Nephron (organoid): ENCODE results near the gene NMNAT2.

ENCODE experiments used
- H3K27ac Mint-ChIP-seq, 3 experiments: 2 replicates each; pipeline ENCODE4 v1.8.0; 2020; ENCODE audit warnings: mixed read lengths in 3 of 3, mild to moderate bottlenecking in 2 of 3, moderate library complexity in 1 of 3
- H3K27me3 Mint-ChIP-seq: 2 replicates; pipeline ENCODE4 v1.8.0; 2021; ENCODE audit warnings: low read depth, mild to moderate bottlenecking, moderate library complexity, mixed read lengths
- H3K36me3 Mint-ChIP-seq: 2 replicates; pipeline ENCODE4 v1.8.0; 2020; ENCODE audit warnings: low read depth, mixed read lengths
- H3K4me1 Mint-ChIP-seq: 2 replicates; pipeline ENCODE4 v1.8.0; 2020; ENCODE audit warnings: mixed read lengths
- H3K4me3 Mint-ChIP-seq, 3 experiments: 2 replicates each; pipeline ENCODE4 v1.8.0; 2020; ENCODE audit warnings: mild to moderate bottlenecking in 3 of 3, mixed read lengths in 3 of 3, moderate library complexity in 2 of 3
- H3K9me3 Mint-ChIP-seq: 2 replicates; pipeline ENCODE4 v1.8.0; 2020; ENCODE audit warnings: mixed read lengths
- TF ChIP-seq, protein P1 (sequence below), 3 experiments: fragments of 200-600 bp; sonication (generic); IDR thresholded peaks; one replicate each; pipeline ENCODE4 v1.5.0; 2021; ENCODE audit warnings: antibody characterized with exemption in 3 of 3; ENCODE audit not compliant: unreplicated experiment in 3 of 3

Gene NMNAT2

DNA sequence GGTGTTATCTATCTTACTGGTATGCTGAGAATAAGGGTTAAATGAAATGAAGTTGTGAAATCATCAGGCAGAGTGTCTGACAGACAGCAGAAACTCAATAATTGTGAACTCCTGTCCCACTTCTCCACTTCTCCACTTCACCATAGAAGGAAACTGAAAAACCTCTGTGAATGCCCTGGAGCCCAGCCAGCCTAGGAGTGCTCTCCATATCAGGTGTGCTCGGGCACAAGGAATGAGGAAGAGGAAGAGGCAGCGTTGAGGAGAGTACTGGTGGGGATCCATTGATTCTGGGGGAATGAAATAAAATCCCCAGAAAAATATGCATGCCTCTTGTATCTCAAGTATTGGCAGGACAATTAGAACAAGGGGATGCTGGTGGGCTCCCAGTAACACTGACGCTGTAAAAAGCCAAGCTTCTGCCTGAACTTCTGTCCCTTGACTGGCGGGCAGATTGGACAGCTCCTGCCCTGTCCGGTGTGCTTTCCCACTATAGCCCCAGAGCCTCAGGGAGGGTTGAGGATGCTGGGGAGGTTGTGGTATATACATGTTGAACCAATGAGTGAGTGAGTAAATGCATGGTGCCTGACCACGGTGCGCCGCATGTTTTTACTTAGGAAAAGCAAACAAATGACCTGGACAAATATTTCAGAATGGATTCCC is 47.7 kb downstream of the NMNAT2 start:
- H3K27ac Mint-ChIP-seq: no peak overlapping the region
- H3K9me3 Mint-ChIP-seq: no peaks in the 10 kb centered on the region
- H3K4me3 Mint-ChIP-seq: no peak overlapping the region
- no peaks in the 10 kb centered on the region for H3K36me3 Mint-ChIP-seq
- H3K4me1 Mint-ChIP-seq: peaks cover 8% of the 10 kb centered on the region
- peaks cover 6% of the 10 kb centered on the region for H3K27me3 Mint-ChIP-seq
- TF ChIP-seq, protein P1, sequence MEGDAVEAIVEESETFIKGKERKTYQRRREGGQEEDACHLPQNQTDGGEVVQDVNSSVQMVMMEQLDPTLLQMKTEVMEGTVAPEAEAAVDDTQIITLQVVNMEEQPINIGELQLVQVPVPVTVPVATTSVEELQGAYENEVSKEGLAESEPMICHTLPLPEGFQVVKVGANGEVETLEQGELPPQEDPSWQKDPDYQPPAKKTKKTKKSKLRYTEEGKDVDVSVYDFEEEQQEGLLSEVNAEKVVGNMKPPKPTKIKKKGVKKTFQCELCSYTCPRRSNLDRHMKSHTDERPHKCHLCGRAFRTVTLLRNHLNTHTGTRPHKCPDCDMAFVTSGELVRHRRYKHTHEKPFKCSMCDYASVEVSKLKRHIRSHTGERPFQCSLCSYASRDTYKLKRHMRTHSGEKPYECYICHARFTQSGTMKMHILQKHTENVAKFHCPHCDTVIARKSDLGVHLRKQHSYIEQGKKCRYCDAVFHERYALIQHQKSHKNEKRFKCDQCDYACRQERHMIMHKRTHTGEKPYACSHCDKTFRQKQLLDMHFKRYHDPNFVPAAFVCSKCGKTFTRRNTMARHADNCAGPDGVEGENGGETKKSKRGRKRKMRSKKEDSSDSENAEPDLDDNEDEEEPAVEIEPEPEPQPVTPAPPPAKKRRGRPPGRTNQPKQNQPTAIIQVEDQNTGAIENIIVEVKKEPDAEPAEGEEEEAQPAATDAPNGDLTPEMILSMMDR (IDR thresholded peaks at IDR 0.05; ENCODE audit: unreplicated experiment in 3 of 3): no peak

DNA sequence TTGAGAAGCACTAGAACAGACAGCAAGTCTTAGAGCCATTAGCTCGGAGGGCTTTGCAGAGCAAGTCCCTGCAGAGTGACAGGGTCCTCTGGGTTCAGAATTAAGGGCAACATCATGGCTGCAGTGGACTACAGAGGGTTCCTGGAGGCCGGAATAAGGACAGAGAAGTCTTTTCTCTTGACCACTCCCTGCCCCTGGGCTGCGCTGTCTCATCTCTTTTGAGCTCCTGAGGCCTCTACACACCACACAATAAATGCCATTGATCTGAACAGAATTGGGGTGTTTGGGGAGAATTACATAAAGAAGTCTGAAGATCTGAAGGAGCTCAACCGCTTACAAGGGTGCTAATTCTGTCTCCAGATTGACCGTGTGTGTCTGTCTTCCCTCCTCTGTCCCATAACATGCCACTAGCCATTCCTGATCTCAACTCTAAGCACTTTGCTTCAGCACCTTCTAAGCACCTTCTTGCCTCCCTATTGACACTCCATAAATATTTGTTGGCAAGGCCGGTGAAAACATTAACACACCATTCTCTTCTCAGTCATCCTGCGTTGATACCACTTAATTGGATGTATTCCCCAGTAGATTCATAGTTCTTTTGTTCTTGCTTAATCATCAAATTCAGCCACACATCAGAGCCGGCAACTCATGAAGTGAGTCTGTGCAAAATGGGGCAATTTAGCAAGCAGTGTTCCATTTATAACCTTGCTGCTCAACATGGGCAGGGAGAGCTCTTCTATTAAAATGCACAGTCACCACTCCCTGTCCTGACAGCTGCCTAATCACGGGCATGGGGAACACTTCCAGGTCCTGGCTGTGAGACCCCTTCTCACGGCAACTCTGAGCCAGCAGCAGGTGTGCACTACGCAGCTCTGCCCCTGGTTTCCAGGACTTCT is 49.7 kb downstream of the NMNAT2 start:
- Mint-ChIP-seq H3K4me1 (peaks cover 8% of the 10 kb centered on the region), H3K9me3 (no peaks in the 10 kb centered on the region), H3K36me3 (no peaks in the 10 kb centered on the region), H3K27ac (no peak overlapping the region), H3K27me3 (peaks cover 6% of the 10 kb centered on the region), H3K4me3 (no peak overlapping the region)
- TF ChIP-seq, protein P1 (IDR thresholded peaks at IDR 0.05; ENCODE audit: unreplicated experiment in 3 of 3): no peak

- TF ChIP-seq, protein P1 (IDR thresholded peaks at IDR 0.05; ENCODE audit: unreplicated experiment in 3 of 3): no peak
- no peak overlapping the region for H3K4me3 Mint-ChIP-seq
- H3K27me3 Mint-ChIP-seq: peaks cover 6% of the 10 kb centered on the region
- H3K9me3 Mint-ChIP-seq: no peaks in the 10 kb centered on the region
- H3K27ac Mint-ChIP-seq: no peak overlapping the region
- peaks cover 10% of the 10 kb centered on the region for H3K4me1 Mint-ChIP-seq
- H3K36me3 Mint-ChIP-seq: no peaks in the 10 kb centered on the region
Measured at GRCh38 chr1:183366116-183366515, 52.1 kb downstream of the NMNAT2 start.

DNA sequence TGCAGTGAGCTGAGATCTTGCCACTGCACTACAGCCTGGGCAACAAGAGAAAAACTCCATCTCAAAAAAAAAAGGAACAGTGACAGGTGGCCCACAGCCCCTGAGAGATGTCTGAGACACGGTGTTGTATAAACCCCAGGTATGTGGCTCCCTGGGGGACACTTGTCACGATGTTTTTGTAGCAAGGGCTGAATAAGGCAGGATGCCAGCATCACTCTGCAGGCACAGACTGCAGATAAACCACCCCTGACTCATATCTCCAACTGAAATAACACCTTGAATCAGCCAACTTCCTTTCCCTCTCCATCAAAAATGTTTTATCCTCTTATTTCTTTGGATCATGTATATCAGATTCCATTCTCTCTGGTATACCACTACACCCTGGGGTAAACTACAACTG is 52.5 kb downstream of the NMNAT2 start:
- TF ChIP-seq, protein P1 (IDR thresholded peaks at IDR 0.05; ENCODE audit: unreplicated experiment in 3 of 3): no peak
- no peaks in the 10 kb centered on the region for H3K9me3 Mint-ChIP-seq
- no peak overlapping the region for H3K4me3 Mint-ChIP-seq
- no peak overlapping the region for H3K27ac Mint-ChIP-seq
- H3K36me3 Mint-ChIP-seq: no peaks in the 10 kb centered on the region
- peaks cover 14% of the 10 kb centered on the region for H3K4me1 Mint-ChIP-seq
- H3K27me3 Mint-ChIP-seq: peaks cover 5% of the 10 kb centered on the region

GRCh38 chr1:183365093-183365492 is 53.1 kb downstream of the NMNAT2 start:
- H3K27ac Mint-ChIP-seq: no peak overlapping the region
- H3K27me3 Mint-ChIP-seq: no peaks in the 10 kb centered on the region
- H3K36me3 Mint-ChIP-seq: no peaks in the 10 kb centered on the region
- peaks cover 19% of the 10 kb centered on the region for H3K4me1 Mint-ChIP-seq
- no peak overlapping the region for H3K4me3 Mint-ChIP-seq
- no peaks in the 10 kb centered on the region for H3K9me3 Mint-ChIP-seq
- TF ChIP-seq, protein P1 (IDR thresholded peaks at IDR 0.05; ENCODE audit: unreplicated experiment in 3 of 3): no peak
